Inflammatory macrophage treated with lipopolysaccharide for 1 hour (primary cell): Measurements from ENCODE around the gene LONRF2.
A peak's percentile ranks its signal among the peaks of the same experiment; 100 is the strongest.

Experiments
- DNase-seq, 2 donors: peaks; one replicate each; pipeline ENCODE4 v3.0.0-alpha.2; 2020 to 2022

The LONRF2 gene

GRCh38 chr2:100299548-100299947 lies 22.8 kb downstream of the LONRF2 start:
- DNase-seq: no peak

GRCh38 chr2:100297511-100297910 lies 24.8 kb downstream of the LONRF2 start:
- DNase-seq: no peak

DNA sequence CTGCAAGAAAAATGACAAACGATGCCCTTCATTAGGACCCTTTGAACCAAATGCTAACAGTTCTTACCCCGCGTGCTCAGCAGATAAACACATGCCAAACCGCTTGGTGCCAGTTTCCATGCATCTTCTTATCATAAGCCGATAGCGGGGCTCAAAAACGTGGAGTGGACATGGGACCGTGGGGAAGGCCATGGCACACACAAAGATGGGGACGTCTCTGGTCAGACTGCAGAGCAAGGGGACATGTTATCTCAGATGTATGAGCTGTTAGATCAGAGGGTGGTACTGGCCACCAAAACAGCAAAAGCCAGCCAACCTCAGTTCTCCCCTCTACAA lies 28.2 kb downstream of the LONRF2 start:
- no peak for DNase-seq

GRCh38 chr2:100293341-100294161 lies 28.8 kb downstream of the LONRF2 start:
- no peak for DNase-seq

GRCh38 chr2:100292022-100292580 lies 30.2 kb downstream of the LONRF2 start:
- peak in 1 of 2 donors; percentile 17 for DNase-seq

DNA sequence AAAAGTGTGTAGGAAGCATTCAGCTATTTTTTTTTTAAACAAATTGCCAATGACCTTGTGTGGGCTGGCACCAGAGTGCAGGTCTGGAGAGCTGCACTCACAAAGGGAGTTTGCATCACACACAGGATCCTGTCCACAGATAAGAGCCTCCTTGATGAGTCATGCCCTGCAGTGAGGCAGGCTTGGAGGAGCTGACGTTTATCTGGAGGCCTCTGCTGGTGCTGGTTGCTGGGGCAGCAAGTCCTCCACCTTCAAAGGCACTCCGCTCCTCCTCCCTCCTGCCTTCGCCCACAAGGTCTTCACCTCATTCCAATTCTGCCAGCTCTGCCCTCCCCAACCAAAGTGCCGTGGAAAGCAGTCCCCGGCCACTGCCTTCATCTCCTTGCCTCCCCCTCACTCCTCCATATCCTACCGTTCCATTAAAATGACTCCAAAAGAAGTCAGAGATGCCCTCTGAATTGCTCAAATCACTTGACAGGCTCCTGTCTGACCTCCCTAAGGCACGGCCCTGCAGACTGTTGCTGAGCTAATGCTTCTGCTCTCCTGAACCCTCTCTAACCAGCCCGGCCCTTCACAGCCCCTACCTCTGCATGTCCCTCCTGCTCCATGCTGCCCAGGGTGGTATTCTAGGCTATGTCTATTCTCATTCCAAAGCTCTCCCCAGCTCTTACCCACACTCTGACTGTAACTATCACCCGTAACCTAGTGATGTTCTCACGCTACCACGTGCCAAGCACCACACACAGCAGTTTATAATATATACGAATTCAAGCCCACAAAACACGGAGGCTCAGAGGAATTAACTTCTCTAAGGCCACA lies 30.9 kb downstream of the LONRF2 start:
- peak in 1 of 2 donors; percentile 37 for DNase-seq

DNA sequence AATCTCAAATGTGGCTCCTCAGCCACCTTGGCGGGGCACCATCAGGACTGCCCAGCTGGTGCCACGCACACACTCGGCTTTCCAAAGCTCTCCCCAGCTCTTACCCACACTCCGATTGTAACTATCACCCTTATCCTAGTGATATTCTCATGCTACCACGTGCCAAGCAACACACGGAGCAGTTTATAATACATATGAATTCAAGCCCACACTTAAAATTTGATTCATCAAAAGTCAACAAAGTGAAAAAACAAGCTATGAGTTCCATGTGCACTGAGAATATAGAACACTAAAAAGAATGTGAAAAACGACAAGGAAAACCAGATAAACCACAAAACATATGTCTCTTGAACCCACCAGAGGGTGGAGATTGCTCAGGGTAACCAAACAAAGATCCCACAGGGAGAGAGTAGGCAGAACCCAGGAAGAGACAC lies 31.6 kb downstream of the LONRF2 start:
- no peak for DNase-seq

DNA sequence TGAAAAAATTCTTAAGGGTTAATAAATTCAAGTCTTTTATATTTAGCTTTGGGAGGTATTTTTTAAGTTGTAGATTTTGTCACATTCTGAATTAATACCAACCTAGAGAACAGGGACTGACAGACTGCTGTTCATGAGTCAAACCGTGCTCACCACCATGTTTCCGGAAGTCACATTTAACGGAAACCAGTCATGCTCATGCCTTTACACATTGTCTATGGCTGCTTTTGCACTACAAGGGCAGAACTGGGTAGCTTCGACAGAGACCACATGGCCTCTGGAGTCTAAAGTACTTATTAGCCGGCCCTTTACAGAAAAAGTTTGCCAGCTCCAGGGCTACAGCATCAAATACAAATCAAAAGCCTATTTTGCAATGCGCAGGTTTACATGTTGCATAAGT lies 33.3 kb downstream of the LONRF2 start:
- no peak for DNase-seq

DNA sequence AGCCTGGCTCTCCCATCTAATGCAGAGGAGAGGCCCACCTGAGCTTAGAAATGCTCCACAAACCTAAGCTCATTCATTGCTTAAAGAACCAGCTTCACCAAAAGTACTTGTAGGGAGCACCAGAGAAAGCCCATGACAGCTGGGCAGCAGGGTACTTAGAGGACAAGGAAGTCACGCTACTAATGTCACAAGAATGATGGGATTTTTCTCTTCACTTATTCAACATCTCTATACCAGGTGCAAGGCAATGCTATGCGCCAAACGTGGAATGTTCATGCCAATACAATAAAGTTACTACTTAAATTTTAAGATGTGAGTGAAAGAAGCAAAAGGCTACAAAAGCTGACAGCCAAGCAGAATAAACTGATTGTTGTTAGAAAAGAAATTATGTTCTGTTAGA lies 36.0 kb downstream of the LONRF2 start:
- DNase-seq: no peak

DNA sequence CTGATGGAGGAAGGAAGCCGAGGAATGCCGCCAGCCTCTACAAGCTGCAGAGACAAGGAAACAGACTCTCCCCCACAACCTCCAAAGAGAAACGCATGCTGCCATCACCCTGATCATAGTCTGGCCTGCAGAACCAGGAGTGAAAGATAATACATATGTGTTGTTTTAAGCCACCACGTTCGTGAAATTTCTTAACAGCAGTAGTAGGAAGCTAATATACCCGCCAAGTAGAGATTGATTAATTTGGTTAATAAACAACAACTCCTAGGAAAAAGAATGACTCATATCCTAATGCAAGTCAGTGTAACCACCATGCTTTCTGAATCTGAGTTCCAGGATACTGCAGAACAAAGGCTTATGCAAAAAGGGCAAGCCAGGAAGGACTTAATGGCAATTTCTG lies 36.6 kb downstream of the LONRF2 start:
- DNase-seq: no peak

DNA sequence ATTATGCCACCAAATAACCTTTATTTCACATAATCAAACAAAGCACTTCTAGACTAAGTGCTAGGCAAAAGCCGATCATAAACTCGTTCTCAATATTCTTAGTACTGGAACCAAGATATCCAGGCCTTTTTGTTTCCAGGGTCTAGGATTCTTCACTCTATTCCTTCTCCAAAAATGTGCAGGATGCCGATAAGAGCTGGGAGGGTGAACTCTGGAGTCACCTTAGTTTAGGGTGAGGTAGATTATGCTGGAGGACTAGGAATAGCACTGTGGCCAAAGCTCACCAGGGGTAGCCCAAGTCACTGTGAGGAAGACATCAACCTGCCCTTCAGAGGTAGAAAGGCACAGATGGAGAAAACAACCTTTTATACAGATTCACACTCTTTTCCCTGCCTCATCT lies 37.3 kb downstream of the LONRF2 start:
- no peak for DNase-seq

GRCh38 chr2:100283724-100284501 lies 38.4 kb downstream of the LONRF2 start:
- DNase-seq: no peak

GRCh38 chr2:100281521-100282438 lies 40.5 kb downstream of the LONRF2 start:
- DNase-seq: no peak

GRCh38 chr2:100279586-100280534 lies 42.4 kb downstream of the LONRF2 start:
- DNase-seq: no peak

- no peak for DNase-seq
Measured at GRCh38 chr2:100278986-100279385, 43.3 kb downstream of the LONRF2 start.

- DNase-seq: no peak
Measured at GRCh38 chr2:100278501-100278900, 43.8 kb downstream of the LONRF2 start.

GRCh38 chr2:100277540-100278207 lies 44.6 kb downstream of the LONRF2 start:
- DNase-seq: no peak

DNA sequence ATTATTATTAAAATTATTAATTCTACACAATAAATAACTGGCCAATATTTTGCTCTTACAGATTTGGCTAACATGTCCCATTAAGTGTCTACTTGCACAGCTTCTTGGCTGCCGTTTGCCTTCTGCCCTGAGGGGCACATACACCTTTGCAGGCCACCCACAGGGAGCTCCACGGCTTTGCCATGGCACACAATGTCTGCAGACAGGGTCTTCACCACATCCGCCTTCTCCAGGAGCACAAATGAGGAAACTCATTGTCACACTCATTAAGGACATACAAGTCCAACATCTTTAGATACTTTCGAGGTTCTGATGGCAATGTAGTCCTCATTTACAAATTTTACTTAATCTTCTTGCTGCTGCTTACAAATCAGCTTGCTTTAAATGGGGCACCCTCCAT lies 45.6 kb downstream of the LONRF2 start:
- no peak for DNase-seq

DNA sequence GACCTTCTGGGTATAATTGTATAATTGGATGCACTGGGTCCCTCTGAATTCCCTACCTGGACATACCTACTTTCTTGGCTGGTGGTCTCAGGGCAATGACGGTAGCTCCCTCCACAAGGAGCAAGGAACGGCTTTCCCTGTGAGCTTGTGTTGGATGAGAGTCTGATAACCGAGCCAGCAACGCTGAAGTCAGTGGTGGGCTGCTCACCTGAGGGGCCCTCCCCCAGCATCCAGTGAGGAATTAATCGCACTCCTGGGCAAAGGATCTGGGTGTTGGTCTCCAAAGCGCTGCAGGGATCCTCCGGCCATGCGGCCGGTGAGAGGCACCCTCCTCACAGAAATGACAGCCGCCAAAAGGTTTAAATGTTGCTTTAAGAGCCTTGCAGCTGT lies 47.1 kb downstream of the LONRF2 start:
- no peak for DNase-seq

GRCh38 chr2:100274566-100275199 lies 47.6 kb downstream of the LONRF2 start:
- DNase-seq: no peak
